B cell (primary cell): Measurements from ENCODE around the gene ZCCHC24.

ENCODE experiments used
- CTCF ChIP-seq: fragments of 200-600 bp; IDR thresholded peaks from one replicate; pipeline ENCODE4 v1.8.0; 2022; ENCODE audit warnings: antibody characterized with exemption, mild to moderate bottlenecking
- EZH2 ChIP-seq: IDR thresholded peaks from 2 replicates; pipeline ENCODE4 v1.6.1; 2012; ENCODE audit warnings: borderline replicate concordance, low read depth, mild to moderate bottlenecking, moderate library complexity, low read length; ENCODE audit not compliant: insufficient read depth, poor library complexity, severe bottlenecking

GRCh38 chr10:79445977-79446757, 743 bp upstream of the ZCCHC24 start:
- TF ChIP-seq CTCF: no peak
- TF ChIP-seq EZH2: no peak
